Uterus (tissue), 2 donors: ENCODE data around the gene XNDC1N.

Experiments used
- CTCF ChIP-seq, 4 experiments: fragments of 200-600 bp in 2 of 4; fragments of 450-650 bp in 2 of 4; sonication (generic) in 2 of 4; IDR thresholded peaks; one replicate each; pipeline ENCODE4 v1.5.1; 2016 to 2019; ENCODE audit warnings: antibody characterized with exemption in 4 of 4, mild to moderate bottlenecking in 2 of 4, moderate library complexity in 1 of 4
- POLR2A ChIP-seq, 2 donors: fragments of 450-650 bp; IDR thresholded peaks; one replicate each; pipeline ENCODE4 v1.6.1; 2016; ENCODE audit warnings: antibody characterized with exemption in 2 of 2, mild to moderate bottlenecking in 1 of 2, moderate library complexity in 1 of 2

GRCh38 chr11:71914617-71915189 is 13.7 kb downstream of the XNDC1N start:
- TF ChIP-seq POLR2A (IDR thresholded peaks at IDR 0.05): no peak
- TF ChIP-seq CTCF (IDR thresholded peaks at IDR 0.05): no peak
